ENCODE results near the gene AARS1. TPM values are rescaled to one million over a fixed set of nuclear protein-coding genes. Genes with fewer than 3 reads are reported as not detected.
"Not testable (repeated sequence)": the region's sequence is repeated elsewhere in the genome, so short reads cannot be mapped to it uniquely, and the experiment has no call there.

AARS1 gene
- 10 to 100 TPM in 11 of 12 donors, not detected in 1; 39.4 to 61.8 (median 57.4) TPM for polyA plus RNA-seq (ENCODE audit: insufficient read length in 12 of 12)
- long read RNA-seq, donor 1, partial matches to known transcripts, result 14 of 18 reads
- long read RNA-seq, donor 1, other reads (novel, unspliced or antisense), result 0 of 18 reads
- long read RNA-seq, donor 2, transcript AARS-201 (21 exons, 3,477 nt), result major isoform, 11 of 11 reads
- long read RNA-seq, donor 2, partial matches to known transcripts, result 0 of 11 reads
- long read RNA-seq, donor 2, other reads (novel, unspliced or antisense), result 0 of 11 reads
- long read RNA-seq, donor 3, partial matches to known transcripts, result 0 of 2 reads
- long read RNA-seq, donor 3, other reads (novel, unspliced or antisense), result 0 of 2 reads
- long read RNA-seq, donor 4, partial matches to known transcripts, result 0 of 2 reads
- long read RNA-seq, donor 4, other reads (novel, unspliced or antisense), result 0 of 2 reads
- long read RNA-seq, donor 5, transcript AARS-201 (21 exons, 3,477 nt), result major isoform, 9 of 9 reads
- long read RNA-seq, donor 5, partial matches to known transcripts, result 0 of 9 reads
- long read RNA-seq, donor 5, other reads (novel, unspliced or antisense), result 0 of 9 reads
- long read RNA-seq, donor 6, result 0 reads
- long read RNA-seq, donor 7, transcript AARS-201 (21 exons, 3,477 nt), result major isoform, 5 of 5 reads
- long read RNA-seq, donor 7, partial matches to known transcripts, result 0 of 5 reads
- long read RNA-seq, donor 7, other reads (novel, unspliced or antisense), result 0 of 5 reads
- long read RNA-seq, donor 8, partial matches to known transcripts, result 0 of 3 reads
- long read RNA-seq, donor 8, other reads (novel, unspliced or antisense), result 0 of 3 reads
- long read RNA-seq, donor 9, transcript AARS-201 (21 exons, 3,477 nt), result major isoform, 6 of 6 reads
- long read RNA-seq, donor 9, partial matches to known transcripts, result 0 of 6 reads
- long read RNA-seq, donor 9, other reads (novel, unspliced or antisense), result 0 of 6 reads
- long read RNA-seq, donor 10, transcript AARS-201 (21 exons, 3,477 nt), result major isoform, 10 of 10 reads
- long read RNA-seq, donor 10, partial matches to known transcripts, result 0 of 10 reads
- long read RNA-seq, donor 10, other reads (novel, unspliced or antisense), result 0 of 10 reads
- long read RNA-seq, donor 11, transcript AARS-201 (21 exons, 3,477 nt), result major isoform, 11 of 18 reads
- long read RNA-seq, donor 11, partial matches to known transcripts, result 7 of 18 reads
- long read RNA-seq, donor 11, other reads (novel, unspliced or antisense), result 0 of 18 reads

- DNase-seq, result peak; percentile 99
These were observed at the start of gene AARS1 for GRCh38 chr16:70289229-70290094. TSS of gene AARS1 (minus strand) at chr16:70289506. CDS start at chr16:70282763, 6,743 bp downstream.

DNA sequence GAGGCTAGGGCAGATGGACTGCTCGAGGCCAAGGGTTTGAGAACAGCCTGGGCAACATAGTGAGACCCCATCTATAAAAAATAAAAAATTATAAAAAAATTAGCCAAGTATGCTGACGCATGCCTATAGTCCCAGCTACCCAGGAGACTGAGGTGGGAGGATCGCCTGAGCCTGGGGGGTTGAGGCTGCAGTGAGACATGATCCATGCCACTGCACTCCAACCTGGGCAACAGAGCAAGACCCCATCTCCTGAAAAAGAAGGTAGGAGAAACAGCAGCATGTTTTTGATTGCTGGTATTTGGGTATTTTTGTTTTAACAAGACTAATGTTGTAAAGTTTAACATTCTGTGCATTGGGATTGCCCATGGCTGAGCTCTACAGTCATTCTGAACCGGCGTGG, 48.5 kb upstream of the AARS1 start:
- no peak for DNase-seq

DNA sequence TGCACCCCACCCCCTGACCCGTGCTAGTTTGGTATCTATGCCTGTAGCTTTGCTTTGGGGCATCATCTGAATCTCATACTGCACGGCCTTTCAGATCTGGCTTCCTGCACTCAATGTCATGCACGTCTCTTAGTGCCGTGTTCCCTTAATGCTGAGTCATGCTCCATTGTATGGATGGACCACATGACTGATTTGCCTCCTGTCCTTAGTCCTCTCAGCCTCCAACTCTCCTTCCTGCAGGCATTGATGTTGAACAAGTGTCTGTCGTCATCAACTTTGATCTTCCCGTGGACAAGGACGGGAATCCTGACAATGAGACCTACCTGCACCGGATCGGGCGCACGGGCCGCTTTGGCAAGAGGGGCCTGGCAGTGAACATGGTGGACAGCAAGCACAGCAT, 43.4 kb upstream of the AARS1 start:
- DNase-seq, result not testable (repeated sequence)

DNA sequence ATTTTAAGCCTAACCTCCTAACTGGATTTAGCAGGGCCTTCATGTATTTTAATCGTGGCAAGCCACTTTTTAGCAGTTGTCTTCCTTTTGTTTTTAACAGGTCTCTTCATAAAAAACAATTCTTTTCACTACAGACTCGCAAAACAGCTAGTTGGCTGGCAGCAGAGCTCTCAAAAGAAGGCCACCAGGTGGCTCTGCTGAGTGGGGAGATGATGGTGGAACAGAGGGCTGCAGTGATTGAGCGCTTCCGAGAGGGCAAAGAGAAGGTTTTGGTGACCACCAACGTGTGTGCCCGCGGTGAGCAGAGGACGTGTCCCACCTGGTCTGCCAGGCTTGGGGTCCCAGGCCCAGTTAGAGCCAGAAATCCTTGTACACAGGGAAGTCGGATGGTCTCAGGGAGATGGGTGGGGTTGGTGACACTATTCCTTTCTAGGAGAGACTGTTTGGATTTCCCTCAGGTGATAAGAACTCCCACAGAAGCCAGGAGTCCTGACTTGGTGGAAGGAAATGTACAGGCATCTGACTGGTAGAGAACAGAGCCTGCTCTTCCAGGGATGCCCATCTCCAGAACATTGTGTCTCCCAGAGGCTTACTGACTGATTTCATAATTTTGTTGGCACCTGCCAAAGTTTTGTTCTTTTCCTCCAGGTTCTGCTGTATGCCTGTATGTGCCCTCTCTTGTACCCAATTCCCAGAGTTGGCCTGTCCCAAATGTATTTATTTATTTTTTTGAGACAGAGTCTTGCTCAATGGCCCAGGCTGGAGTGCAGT, 42.5 kb upstream of the AARS1 start:
- DNase-seq, result no peak

- no peak for DNase-seq
These were observed 41.8 kb upstream of the AARS1 start for GRCh38 chr16:70331091-70331490.

DNA sequence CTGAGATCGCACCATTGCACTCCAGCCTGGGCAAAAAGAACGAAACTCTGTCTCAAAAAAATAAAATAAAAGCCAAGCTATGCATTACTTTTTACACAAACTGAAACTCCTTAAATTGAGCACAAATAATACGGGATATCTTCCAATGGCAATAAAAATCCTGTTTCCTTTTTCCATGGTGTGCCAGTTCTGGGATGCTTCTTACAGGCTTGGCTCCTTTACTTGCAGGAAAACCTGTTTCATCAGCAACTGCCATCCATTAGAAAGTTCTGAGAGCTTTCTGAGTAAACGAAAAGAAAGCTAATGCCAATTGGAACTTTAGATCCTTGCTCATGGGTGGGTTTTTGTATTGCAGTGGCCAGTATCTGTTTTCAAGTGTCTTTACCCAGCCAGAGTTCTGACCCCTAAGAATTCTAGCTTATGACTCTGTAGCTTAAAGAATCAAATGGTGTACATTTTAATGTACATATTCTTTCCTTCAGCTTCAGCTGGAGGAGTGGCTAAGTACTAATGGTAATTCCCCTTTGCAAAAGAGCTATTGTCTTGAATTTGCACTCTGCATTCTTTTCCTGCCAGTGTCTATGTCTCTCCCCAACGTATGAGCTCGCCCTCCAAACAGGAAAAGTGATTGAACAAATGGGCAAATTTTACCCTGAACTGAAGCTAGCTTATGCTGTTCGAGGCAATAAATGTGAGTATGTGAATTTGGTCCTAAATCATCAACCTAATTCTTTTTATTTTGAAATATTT, 35.9 kb upstream of the AARS1 start:
- DNase-seq, result no peak

GRCh38 chr16:70320121-70320520, 30.8 kb upstream of the AARS1 start:
- DNase-seq, result no peak

- DNase-seq, result not testable (repeated sequence)
These were observed 18.4 kb upstream of the AARS1 start for GRCh38 chr16:70307726-70308125.

DNA sequence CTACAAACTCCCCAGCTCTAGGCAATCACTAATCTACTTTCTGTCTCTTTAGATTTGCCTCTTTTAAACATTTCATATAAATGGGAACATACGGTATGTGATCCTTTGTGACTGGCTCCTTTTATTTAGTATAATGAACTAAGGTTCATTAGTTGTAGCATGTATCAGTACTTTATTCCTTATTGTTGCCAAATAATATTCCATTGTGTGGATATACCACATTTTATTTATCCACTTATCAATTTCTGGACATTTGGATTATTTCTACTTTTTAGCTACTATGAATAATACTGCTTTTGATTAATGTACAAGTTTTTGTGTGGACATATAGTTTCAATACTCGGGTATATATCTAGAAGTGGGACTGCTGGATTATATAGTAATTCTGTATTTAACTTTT, 17.6 kb upstream of the AARS1 start:
- DNase-seq, result no peak

GRCh38 chr16:70304892-70305448, 15.7 kb upstream of the AARS1 start:
- DNase-seq, result no peak

DNA sequence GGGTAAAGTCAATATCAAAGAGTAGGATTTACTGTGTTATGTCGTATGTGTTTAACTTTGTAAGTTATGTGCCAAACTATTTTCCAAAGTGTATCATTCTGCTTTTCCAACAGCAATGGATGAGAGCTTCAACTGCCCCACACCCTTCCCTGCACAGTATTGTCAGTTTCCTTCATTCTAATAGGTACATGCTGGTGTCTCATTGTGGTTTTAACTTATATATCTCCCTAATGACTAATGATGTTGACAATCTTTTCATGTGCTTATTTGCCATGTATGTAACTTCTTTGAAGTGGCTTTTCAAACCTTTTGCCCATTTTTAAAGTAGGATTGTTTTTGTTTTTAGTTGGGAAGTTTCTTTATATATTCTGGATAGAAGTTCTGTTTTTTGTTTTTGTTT, 13.4 kb upstream of the AARS1 start:
- DNase-seq, result no peak

DNA sequence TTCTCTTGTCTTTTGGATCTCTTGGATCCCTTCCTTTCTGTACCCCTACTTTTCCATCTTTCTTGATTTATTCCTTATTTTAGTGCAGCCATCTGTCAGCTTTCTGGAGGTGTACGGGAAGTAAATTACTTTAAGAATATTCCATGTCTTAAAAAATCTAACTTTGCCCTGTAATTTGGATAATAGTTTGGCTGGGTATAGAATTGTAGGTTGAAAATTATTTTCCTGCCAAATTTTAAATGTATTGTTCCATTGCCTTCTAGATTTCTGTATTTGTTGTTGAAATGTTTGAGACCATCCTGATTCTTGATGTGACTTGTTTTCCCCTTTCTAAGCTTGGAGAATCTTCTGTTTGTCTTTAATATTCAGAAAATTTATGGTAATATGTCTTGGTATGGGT, 11.8 kb upstream of the AARS1 start:
- no peak for DNase-seq

DNA sequence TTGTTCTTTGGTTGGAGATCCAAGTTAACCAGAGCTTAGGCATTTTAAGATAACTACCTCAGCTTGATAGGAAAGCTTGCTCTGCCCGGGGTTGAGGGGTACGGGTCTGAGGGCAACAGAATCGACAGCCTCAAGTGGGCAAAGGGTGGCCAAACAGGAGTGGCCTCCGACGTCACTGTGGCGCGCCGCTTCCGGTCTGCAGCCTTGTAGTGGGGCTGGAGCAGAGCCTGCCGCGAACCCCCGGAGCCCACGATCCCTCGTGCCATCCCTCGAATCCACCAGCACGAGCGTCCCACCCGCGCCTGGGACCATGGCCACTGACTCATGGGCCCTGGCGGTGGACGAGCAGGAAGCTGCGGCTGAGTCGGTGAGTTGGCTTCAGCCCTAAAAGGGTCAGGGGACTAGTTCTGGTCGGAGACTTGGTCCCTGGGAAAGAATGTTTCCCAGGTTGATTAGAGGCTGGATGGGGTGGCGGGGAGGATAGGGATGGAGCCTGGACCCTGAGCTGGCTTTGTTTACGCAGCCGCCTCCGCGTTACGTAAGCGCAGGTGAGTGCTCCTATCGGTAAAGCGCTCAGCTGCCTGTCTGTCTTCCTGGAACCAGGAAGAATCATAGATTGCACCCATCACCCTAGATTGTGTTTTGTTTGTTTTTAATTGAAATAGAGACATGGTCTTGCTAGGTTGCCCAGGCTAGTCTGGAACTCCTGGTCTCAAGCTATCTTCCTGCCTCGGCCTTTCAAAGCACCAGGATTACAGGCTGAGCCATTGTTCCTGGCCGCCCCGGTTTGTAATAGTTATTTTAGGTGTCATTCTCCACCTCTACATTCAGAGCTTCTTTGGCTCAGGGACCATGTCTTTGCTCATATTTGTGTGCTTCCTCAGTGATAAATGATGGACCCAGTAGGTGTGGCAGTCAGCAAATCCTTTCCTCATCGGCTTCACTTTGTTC, 10.0 kb upstream of the AARS1 start, which contains the start of gene DDX19B:
TSS of gene DDX19B (plus strand) at position 199 of the 951 bp plus-strand sequence. CDS start at position 311, 112 bp downstream.
- peak; percentile 85 for DNase-seq

GRCh38 chr16:70295634-70296033, 6.3 kb upstream of the AARS1 start:
- no peak for DNase-seq

DNA sequence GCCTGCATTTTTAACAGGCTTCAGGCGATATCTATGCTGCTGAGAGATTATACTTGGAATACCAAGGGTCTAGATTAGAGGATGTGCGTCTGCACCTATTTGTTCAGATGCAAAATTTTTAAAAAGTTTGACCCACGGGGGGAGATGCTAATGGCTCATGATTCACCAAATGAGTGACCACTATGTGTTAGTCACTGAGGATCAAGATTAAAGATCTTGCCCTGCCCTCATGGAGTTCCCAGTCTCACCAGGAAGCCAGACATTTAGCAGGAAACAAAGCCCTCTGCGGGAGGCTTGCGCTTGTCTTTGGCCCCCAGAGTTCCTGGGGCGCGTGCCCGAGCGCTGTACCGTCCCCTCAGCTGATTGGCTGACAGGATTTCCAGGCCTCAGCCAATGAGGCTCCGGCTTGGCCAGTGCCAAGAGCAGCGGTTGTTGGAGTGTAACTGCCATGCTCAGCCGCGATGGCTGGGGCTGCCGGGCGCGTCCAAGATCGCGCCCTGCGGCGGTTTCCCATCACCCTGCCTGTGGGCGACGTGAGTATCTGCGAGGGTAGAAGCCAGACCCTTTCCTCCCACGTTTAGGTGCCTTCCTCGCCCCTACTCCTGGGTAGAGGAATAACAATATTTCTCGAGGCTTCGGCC, 5.2 kb upstream of the AARS1 start:
- no peak for DNase-seq

GRCh38 chr16:70292148-70292547, 2.8 kb upstream of the AARS1 start:
- not testable (repeated sequence) for DNase-seq

DNA sequence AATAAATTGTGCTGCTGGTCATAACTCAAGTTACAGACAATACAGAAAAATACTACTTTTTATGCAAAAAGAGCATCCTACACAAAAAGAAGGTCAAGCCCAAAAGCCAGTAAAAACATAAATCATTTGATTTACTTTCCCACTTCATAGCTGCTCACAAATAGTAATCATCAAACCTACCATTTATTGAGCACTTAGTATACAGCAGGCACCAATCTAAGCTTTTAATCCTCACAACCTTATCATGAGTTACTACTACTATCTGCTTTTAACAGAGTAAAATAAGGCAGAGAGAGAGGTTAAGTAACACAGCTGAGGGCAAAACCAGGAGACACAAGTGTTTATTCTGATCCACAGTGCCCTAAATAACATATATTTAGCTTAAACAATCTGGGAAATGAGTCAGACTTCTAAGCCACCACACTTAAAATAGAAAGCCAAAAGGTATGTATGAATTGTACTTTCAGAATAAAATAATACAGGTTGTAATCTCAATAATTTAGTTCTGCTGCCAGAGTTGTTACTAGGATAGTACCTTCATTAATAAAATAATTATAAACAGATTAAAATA, 1.7 kb upstream of the AARS1 start:
- DNase-seq, result no peak
